Measurements from ENCODE around the gene HFM1. TPM values are rescaled to one million over a fixed set of nuclear protein-coding genes. Genes with fewer than 3 reads are reported as not detected.

Gene HFM1
- total and polyA plus RNA-seq, 10 of the 15 experiments (the other 5 are each of a cell fraction or from before 2014, with no cell fraction given), result not detected

- BruUV-seq (replicated peaks), result no TSS peak
- no peak overlapping the region for H3K9ac ChIP-seq (ENCODE audit: control insufficient read depth, insufficient read depth, low read length)
- H3K27ac ChIP-seq (ENCODE audit: control insufficient read depth, insufficient read depth), result no peak overlapping the region
- POLR2A ChIA-PET, result no interaction called here
- ATAC-seq (no peak), DNase-seq (ENCODE audit: low read depth, low spot score) (no peak), FAIRE-seq (no peak)
- H3K4me3 ChIP-seq, result no peak overlapping the region
- no peaks in the 10 kb centered on the region for H4K20me1 ChIP-seq (ENCODE audit: control insufficient read depth, insufficient read depth)
- H3K36me3 ChIP-seq (ENCODE audit: control insufficient read depth in 2 of 2, insufficient read depth in 2 of 2, low read length in 1 of 2), result no peaks in the 10 kb centered on the region
- no peaks in the 10 kb centered on the region for H3K79me2 ChIP-seq (ENCODE audit: control insufficient read depth, insufficient read depth, low read length)
- no peaks in the 10 kb centered on the region for H3K9me3 ChIP-seq (replicated peaks; ENCODE audit: control insufficient read depth, insufficient read depth, low read length)
- H3K4me1 ChIP-seq (ENCODE audit: control insufficient read depth, insufficient read depth, low read length), result no peaks in the 10 kb centered on the region
- H2AFZ ChIP-seq (ENCODE audit: control insufficient read depth, low read depth, low read length), result no peak overlapping the region
- intact Hi-C loops (cut with micrococcal nuclease; ENCODE audit: unreplicated experiment) (no loop called here), in situ Hi-C loops (cut with MboI) (no loop called here)
- SMC1A ChIA-PET (ENCODE audit: uncharacterized antibody, unreplicated experiment), result no interaction called here
- WGBS (ENCODE audit: insufficient coverage, insufficient replicate concordance, low lambda C conversion rate, missing lambda C conversion rate), result 4% methylated on average over 4 of the region's 4 CpGs
- RAD21 ChIA-PET (ENCODE audit: unreplicated experiment), result no interaction called here
- no peaks in the 10 kb centered on the region; a peak in 1 of 4 replicates for H3K27me3 ChIP-seq (replicated peaks in 1 of 2; ENCODE audit: control insufficient read depth in 2 of 2, insufficient read depth in 2 of 2, low read length in 1 of 2)
- CTCF ChIA-PET, result no interaction called here
- H3K4me2 ChIP-seq (ENCODE audit: control insufficient read depth, insufficient read depth), result no peak overlapping the region
- TF ChIP-seq PKNOX1 (IDR thresholded peaks at IDR 0.05), result no peak
- TF ChIP-seq, protein P1, sequence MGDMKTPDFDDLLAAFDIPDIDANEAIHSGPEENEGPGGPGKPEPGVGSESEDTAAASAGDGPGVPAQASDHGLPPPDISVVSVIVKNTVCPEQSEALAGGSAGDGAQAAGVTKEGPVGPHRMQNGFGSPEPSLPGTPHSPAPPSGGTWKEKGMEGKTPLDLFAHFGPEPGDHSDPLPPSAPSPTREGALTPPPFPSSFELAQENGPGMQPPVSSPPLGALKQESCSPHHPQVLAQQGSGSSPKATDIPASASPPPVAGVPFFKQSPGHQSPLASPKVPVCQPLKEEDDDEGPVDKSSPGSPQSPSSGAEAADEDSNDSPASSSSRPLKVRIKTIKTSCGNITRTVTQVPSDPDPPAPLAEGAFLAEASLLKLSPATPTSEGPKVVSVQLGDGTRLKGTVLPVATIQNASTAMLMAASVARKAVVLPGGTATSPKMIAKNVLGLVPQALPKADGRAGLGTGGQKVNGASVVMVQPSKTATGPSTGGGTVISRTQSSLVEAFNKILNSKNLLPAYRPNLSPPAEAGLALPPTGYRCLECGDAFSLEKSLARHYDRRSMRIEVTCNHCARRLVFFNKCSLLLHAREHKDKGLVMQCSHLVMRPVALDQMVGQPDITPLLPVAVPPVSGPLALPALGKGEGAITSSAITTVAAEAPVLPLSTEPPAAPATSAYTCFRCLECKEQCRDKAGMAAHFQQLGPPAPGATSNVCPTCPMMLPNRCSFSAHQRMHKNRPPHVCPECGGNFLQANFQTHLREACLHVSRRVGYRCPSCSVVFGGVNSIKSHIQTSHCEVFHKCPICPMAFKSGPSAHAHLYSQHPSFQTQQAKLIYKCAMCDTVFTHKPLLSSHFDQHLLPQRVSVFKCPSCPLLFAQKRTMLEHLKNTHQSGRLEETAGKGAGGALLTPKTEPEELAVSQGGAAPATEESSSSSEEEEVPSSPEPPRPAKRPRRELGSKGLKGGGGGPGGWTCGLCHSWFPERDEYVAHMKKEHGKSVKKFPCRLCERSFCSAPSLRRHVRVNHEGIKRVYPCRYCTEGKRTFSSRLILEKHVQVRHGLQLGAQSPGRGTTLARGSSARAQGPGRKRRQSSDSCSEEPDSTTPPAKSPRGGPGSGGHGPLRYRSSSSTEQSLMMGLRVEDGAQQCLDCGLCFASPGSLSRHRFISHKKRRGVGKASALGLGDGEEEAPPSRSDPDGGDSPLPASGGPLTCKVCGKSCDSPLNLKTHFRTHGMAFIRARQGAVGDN (IDR thresholded peaks at IDR 0.05), result no peak
- TF ChIP-seq HDAC2 (IDR thresholded peaks at IDR 0.05), result no peak
- TF ChIP-seq ESRRA (IDR thresholded peaks at IDR 0.05; ENCODE audit: low read length), result no peak
- TF ChIP-seq NFXL1 (IDR thresholded peaks at IDR 0.05; ENCODE audit: borderline replicate concordance), result no peak
- TF ChIP-seq POLR2AphosphoS5 (IDR thresholded peaks at IDR 0.05; ENCODE audit: low read length), result no peak
- no peak for TF ChIP-seq STAT1 (conservative IDR thresholded peaks at IDR 0.05)
- TF ChIP-seq YY1 (IDR thresholded peaks at IDR 0.05; ENCODE audit: low read depth, low read length), result no peak
- no peak for TF ChIP-seq KDM1A (IDR thresholded peaks at IDR 0.05; ENCODE audit: borderline replicate concordance)
These were observed 7.0 kb downstream of the HFM1 start for GRCh38 chr1:91397605-91398004.

Measured in GM12878 (cell line).